Esophagus squamous epithelium (tissue), 5 donors: Measurements from ENCODE around the gene CTDNEP1. TPM values are rescaled to one million over a fixed set of nuclear protein-coding genes. Genes with fewer than 3 reads are reported as not detected.
A peak's percentile ranks its signal among the peaks of the same experiment; 100 is the strongest.

ENCODE experiments used
- DNase-seq: peaks from one replicate; lab custom pipeline; 2025; lab: John Stamatoyannopoulos, UW
- H3K27ac ChIP-seq, 4 donors: fragments of 200-600 bp; sonication (generic); one replicate each; pipeline ENCODE4 v1.5.1; 2016 to 2019; ENCODE audit warnings: mild to moderate bottlenecking in 1 of 4
- H3K27me3 ChIP-seq, 4 donors: fragments of 200-600 bp; sonication (generic); 1 replicate in 3 of 4; 2 replicates in 1 of 4; pipeline versions ENCODE4 v1.5.1 to v1.6.0; 2017 to 2021; ENCODE audit warnings: antibody characterized with exemption in 1 of 4
- H3K36me3 ChIP-seq, 3 donors: fragments of 200-600 bp; sonication (generic); one replicate each; pipeline ENCODE4 v1.5.1; 2016 to 2019
- H3K4me1 ChIP-seq, 3 donors: fragments of 200-600 bp; sonication (generic); one replicate each; pipeline ENCODE4 v1.5.1; 2017 to 2019
- H3K4me3 ChIP-seq, 4 donors: fragments of 200-600 bp; sonication (generic); 1 replicate in 3 of 4; 2 replicates in 1 of 4; pipeline ENCODE4 v1.5.1; 2016 to 2019; ENCODE audit warnings: mild to moderate bottlenecking in 2 of 4, moderate library complexity in 1 of 4
- H3K9me3 ChIP-seq, 3 donors: fragments of 200-600 bp; sonication (generic); one replicate each; pipeline ENCODE4 v1.5.1; 2016 to 2019
- CTCF ChIP-seq, 6 experiments: fragments of 450-650 bp in 4 of 6; fragments of 200-600 bp in 2 of 6; sonication (generic) in 2 of 6; IDR thresholded peaks; one replicate each; pipeline ENCODE4 v1.5.1; 2016 to 2019; ENCODE audit warnings: antibody characterized with exemption in 6 of 6, mild to moderate bottlenecking in 4 of 6, moderate library complexity in 4 of 6
- POLR2A ChIP-seq, 4 donors: fragments of 450-650 bp; IDR thresholded peaks; one replicate each; pipeline ENCODE4 v1.6.1; 2017; ENCODE audit warnings: antibody characterized with exemption in 4 of 4, mild to moderate bottlenecking in 4 of 4, moderate library complexity in 3 of 4
- WGBS, 2 donors: methylation state at CpG; one replicate each; pipeline ENCODE4 v1.1.5; 2018; 5-methylcytosine and 5-hydroxymethylcytosine counted together
- intact Hi-C: fragments of 100-400 bp; cut with DNase I; formaldehyde crosslinking; loops from one replicate; pipeline ENCODE4 v1.15.0; 2022
- total RNA-seq, 4 donors: library from RNA; depleted of rRNA; stranded (reverse); fragments of >200 nt; gene quantifications; one replicate each; pipeline ENCODE4 v1.1.0, GENCODE V29; 2016
- donor health status: DM: yes; HTN: yes; CAD: no.

Gene CTDNEP1
- total RNA-seq, 4 donors from 2014 or later: 42.0 to 52.1 (median 47.8) TPM

GRCh38 chr17:7224661-7225111, 26.8 kb downstream of the CTDNEP1 start:
- H3K4me3 ChIP-seq: no peak overlapping the region
- peak overlapping the region; percentile 35 to 100 (median 90) for H3K27ac ChIP-seq
- no peak for TF ChIP-seq CTCF (IDR thresholded peaks at IDR 0.05)
- no peak for TF ChIP-seq POLR2A (IDR thresholded peaks at IDR 0.05)
- no peaks in the 10 kb centered on the region for H3K9me3 ChIP-seq
- peaks cover 55 to 87% (median 55%) of the 10 kb centered on the region in 3 donors for H3K36me3 ChIP-seq
- WGBS, 2 donors: 90 to 100% methylated on average over 2 to 5 of the region's 15 CpGs
- H3K27me3 ChIP-seq: no peaks in the 10 kb centered on the region
- intact Hi-C loops: no loop called here
- no peak for DNase-seq
- peaks cover 30 to 90% (median 46%) of the 10 kb centered on the region in 3 donors for H3K4me1 ChIP-seq

- Histone ChIP-seq H3K4me1 (peaks cover 36 to 90% (median 49%) of the 10 kb centered on the region in 3 donors), H3K4me3 (no peak overlapping the region), H3K27ac (peak overlapping the region; percentile 35 to 100 (median 90)), H3K27me3 (no peaks in the 10 kb centered on the region), H3K36me3 (peaks cover 49 to 82% (median 50%) of the 10 kb centered on the region in 3 donors), H3K9me3 (no peaks in the 10 kb centered on the region)
- 63 to 78% methylated on average over 1 to 6 of the region's 10 CpGs for WGBS, 2 donors
- TF ChIP-seq POLR2A (IDR thresholded peaks at IDR 0.05): no peak
- no peak for TF ChIP-seq CTCF (IDR thresholded peaks at IDR 0.05)
- intact Hi-C loops: no loop called here
- DNase-seq: no peak
These were observed 27.4 kb downstream of the CTDNEP1 start for GRCh38 chr17:7224110-7224509.

- H3K4me1 ChIP-seq: peaks cover 41 to 90% (median 48%) of the 10 kb centered on the region in 3 donors
- WGBS, 2 donors: 74 to 75% methylated on average over 4 of the region's 4 CpGs
- H3K27ac ChIP-seq: peak overlapping the region; percentile 35 to 100 (median 90)
- H3K36me3 ChIP-seq: peaks cover 45 to 74% (median 50%) of the 10 kb centered on the region in 3 donors
- no peaks in the 10 kb centered on the region for H3K27me3 ChIP-seq
- DNase-seq: no peak
- TF ChIP-seq CTCF (IDR thresholded peaks at IDR 0.05) (no peak), POLR2A (IDR thresholded peaks at IDR 0.05) (no peak)
- H3K9me3 ChIP-seq: no peaks in the 10 kb centered on the region
- no peak overlapping the region for H3K4me3 ChIP-seq
- intact Hi-C loops: no loop called here
These were observed 28.2 kb downstream of the CTDNEP1 start for GRCh38 chr17:7223375-7223774.

- TF ChIP-seq CTCF (IDR thresholded peaks at IDR 0.05): no peak
- TF ChIP-seq POLR2A (IDR thresholded peaks at IDR 0.05): no peak
- Histone ChIP-seq H3K4me3 (no peak overlapping the region), H3K4me1 (peaks cover 45 to 90% (median 52%) of the 10 kb centered on the region in 3 donors), H3K27me3 (no peaks in the 10 kb centered on the region), H3K9me3 (no peaks in the 10 kb centered on the region), H3K36me3 (peaks cover 45 to 70% (median 50%) of the 10 kb centered on the region in 3 donors), H3K27ac (peak overlapping the region in 3 of 4 donors; percentile 0 to 100 (median 97))
- DNase-seq: no peak
- intact Hi-C loops: no loop called here
- WGBS, 2 donors: 45 to 77% methylated on average over 2 to 5 of the region's 7 CpGs
These were observed 28.6 kb downstream of the CTDNEP1 start for GRCh38 chr17:7222972-7223292.

DNA sequence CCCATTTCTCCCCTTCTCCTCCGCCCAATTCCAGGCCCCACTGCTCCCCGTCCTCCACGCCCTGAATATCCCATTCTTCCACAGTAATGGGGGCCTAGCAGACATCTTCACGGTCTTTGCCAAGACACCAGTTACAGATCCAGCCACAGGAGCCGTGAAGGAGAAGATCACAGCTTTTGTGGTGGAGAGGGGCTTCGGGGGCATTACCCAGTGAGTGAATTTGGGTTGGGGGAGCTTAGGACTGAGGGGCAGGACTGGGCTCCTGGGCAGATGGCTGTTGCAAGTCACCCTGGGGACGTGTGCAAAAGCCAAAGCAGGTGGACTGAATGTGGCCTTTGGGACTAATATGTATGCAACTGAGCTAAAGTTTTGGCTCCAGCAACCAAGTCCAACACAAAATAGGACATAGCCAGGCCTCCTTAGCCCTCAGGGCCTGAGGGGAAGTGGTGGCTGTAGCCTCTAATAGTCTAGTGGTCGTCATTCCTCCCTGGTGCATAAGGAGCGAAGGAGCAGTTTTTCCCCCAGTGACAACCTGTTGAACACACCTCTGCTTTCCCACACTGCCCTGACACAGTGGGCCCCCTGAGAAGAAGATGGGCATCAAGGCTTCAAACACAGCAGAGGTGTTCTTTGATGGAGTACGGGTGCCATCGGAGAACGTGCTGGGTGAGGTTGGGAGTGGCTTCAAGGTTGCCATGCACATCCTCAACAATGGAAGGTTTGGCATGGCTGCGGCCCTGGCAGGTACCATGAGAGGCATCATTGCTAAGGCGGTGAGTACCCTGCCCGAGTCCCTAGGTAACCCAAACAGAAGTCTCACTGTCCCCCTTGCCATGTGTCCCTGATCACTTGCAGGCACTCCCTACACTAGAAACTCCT, 29.2 kb downstream of the CTDNEP1 start:
- intact Hi-C loops: no loop called here
- DNase-seq: no peak
- Histone ChIP-seq H3K4me3 (no peak overlapping the region), H3K4me1 (peaks cover 48 to 90% (median 50%) of the 10 kb centered on the region in 3 donors), H3K27me3 (no peaks in the 10 kb centered on the region), H3K9me3 (no peaks in the 10 kb centered on the region), H3K27ac (peak overlapping the region; percentile 95 to 100 (median 98)), H3K36me3 (peaks cover 44 to 64% (median 48%) of the 10 kb centered on the region in 3 donors)
- TF ChIP-seq CTCF (IDR thresholded peaks at IDR 0.05) (no peak), POLR2A (IDR thresholded peaks at IDR 0.05) (no peak)
- 66 to 77% methylated on average over 11 of the region's 15 CpGs for WGBS, 2 donors
